HEK293T (cell line): ENCODE measurements around the gene OR8B3.
"Not testable (repeated sequence)": the region's sequence is repeated elsewhere in the genome, so short reads cannot be mapped to it uniquely, and the experiment has no call there.

Source experiments
- CTCF ChIA-PET: fragments of 350-600 bp; formaldehyde crosslinking; extraction: SDS; loops from one replicate; lab custom pipeline; 2021; ENCODE audit warnings: antibody characterized with exemption, inconsistent platforms; lab: Yijun Ruan, JAX
- POLR2A ChIA-PET: fragments of 350-600 bp; formaldehyde crosslinking; extraction: SDS; loops from one replicate; lab custom pipeline; 2020; ENCODE audit warnings: antibody characterized with exemption, inconsistent platforms; lab: Yijun Ruan, JAX
- DNase-seq: peaks from one replicate; pipeline ENCODE4 v3.0.0; 2012; ENCODE audit warnings: mixed read lengths; ENCODE audit errors: extremely low spot score
- ARNT ChIP-seq: fragments of 450-650 bp; IDR thresholded peaks from 2 replicates; pipeline ENCODE4 v1.6.1; 2017; ENCODE audit warnings: mild to moderate bottlenecking
- BHLHE40 ChIP-seq: fragments of 450-650 bp; IDR thresholded peaks from 2 replicates; pipeline ENCODE4 v1.6.1; 2016; ENCODE audit warnings: mild to moderate bottlenecking, moderate library complexity, borderline replicate concordance
- CTBP1 ChIP-seq: fragments of 450-650 bp; IDR thresholded peaks from 2 replicates; pipeline ENCODE4 v1.6.1; 2016; ENCODE audit warnings: borderline replicate concordance
- ELF4 ChIP-seq: fragments of 450-650 bp; IDR thresholded peaks from 2 replicates; pipeline ENCODE4 v1.6.1; 2017; ENCODE audit warnings: antibody characterized with exemption
- FOXA1 ChIP-seq: fragments of 450-650 bp; IDR thresholded peaks from 2 replicates; pipeline ENCODE4 v1.6.1; 2016; ENCODE audit warnings: mild to moderate bottlenecking
- FOXK2 ChIP-seq: fragments of 450-650 bp; IDR thresholded peaks from 2 replicates; pipeline ENCODE4 v1.6.1; 2016; ENCODE audit warnings: mild to moderate bottlenecking
- FOXM1 ChIP-seq: fragments of 450-650 bp; IDR thresholded peaks from 2 replicates; pipeline ENCODE4 v1.6.1; 2017; ENCODE audit warnings: mild to moderate bottlenecking, borderline replicate concordance
- HDGF ChIP-seq: fragments of 450-650 bp; IDR thresholded peaks from 2 replicates; pipeline ENCODE4 v1.6.1; 2017; ENCODE audit warnings: antibody characterized with exemption, borderline replicate concordance
- L3MBTL2 ChIP-seq: fragments of 450-650 bp; conservative IDR thresholded peaks from 2 replicates; pipeline ENCODE4 v1.6.1; 2016; ENCODE audit warnings: mild to moderate bottlenecking
- LEF1 ChIP-seq: fragments of 450-650 bp; IDR thresholded peaks from 2 replicates; pipeline ENCODE4 v1.6.1; 2017; ENCODE audit warnings: mild to moderate bottlenecking, borderline replicate concordance
- NFRKB ChIP-seq: fragments of 450-650 bp; IDR thresholded peaks from 2 replicates; pipeline ENCODE4 v1.6.1; 2016; ENCODE audit warnings: mild to moderate bottlenecking, moderate library complexity
- SP1 ChIP-seq: fragments of 450-650 bp; IDR thresholded peaks from 2 replicates; pipeline ENCODE4 v1.6.1; 2017
- SUZ12 ChIP-seq: fragments of 450-650 bp; IDR thresholded peaks from 2 replicates; pipeline ENCODE4 v1.6.1; 2016; ENCODE audit warnings: mild to moderate bottlenecking
- TARDBP ChIP-seq: fragments of 450-650 bp; IDR thresholded peaks from 2 replicates; pipeline ENCODE4 v1.6.1; 2016
- ZNF384 ChIP-seq: fragments of 450-650 bp; IDR thresholded peaks from 2 replicates; pipeline ENCODE4 v1.6.1; 2016
- TF ChIP-seq, protein P1 (sequence below): fragments of 450-650 bp; IDR thresholded peaks from 2 replicates; pipeline ENCODE4 v1.6.1; 2016

Gene OR8B3

DNA sequence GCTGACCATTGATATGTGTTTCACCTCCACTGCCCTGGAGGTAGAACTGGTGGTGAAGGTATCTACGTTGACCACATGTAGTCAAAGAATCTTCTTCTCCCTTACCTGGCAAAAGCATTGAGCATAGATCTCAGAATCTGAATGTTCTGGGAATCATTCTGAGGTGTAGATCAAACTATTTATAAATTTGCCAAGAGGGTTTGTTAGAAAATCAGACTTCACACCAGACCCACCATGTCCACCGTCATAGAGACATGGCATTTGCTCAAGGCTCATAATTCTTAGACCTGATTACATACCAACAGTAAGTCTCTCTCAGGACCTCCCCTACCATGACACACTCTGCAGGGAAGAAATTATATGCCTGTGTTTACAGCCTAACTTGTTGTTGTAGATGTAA, 14.4 kb downstream of the OR8B3 start, which contains the start of gene OR8B2:
Gene OR8B2, minus strand, starts transcription at position 101 of the 400 bp plus-strand sequence. CDS start 1,156 bp downstream, outside the sequence.
- TF ChIP-seq ZNF384 = no peak
- TF ChIP-seq LEF1 = no peak
- no peak for TF ChIP-seq TARDBP
- TF ChIP-seq FOXM1 = no peak
- TF ChIP-seq FOXK2 = no peak
- no peak for TF ChIP-seq BHLHE40
- no peak for TF ChIP-seq CTBP1
- no peak for TF ChIP-seq SP1
- no peak for TF ChIP-seq FOXA1
- TF ChIP-seq L3MBTL2 = no peak
- no peak for TF ChIP-seq SUZ12
- no peak for TF ChIP-seq ARNT
- TF ChIP-seq, protein P1, sequence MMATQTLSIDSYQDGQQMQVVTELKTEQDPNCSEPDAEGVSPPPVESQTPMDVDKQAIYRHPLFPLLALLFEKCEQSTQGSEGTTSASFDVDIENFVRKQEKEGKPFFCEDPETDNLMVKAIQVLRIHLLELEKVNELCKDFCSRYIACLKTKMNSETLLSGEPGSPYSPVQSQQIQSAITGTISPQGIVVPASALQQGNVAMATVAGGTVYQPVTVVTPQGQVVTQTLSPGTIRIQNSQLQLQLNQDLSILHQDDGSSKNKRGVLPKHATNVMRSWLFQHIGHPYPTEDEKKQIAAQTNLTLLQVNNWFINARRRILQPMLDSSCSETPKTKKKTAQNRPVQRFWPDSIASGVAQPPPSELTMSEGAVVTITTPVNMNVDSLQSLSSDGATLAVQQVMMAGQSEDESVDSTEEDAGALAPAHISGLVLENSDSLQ = no peak
- no peak for TF ChIP-seq ELF4
- TF ChIP-seq NFRKB = no peak
- TF ChIP-seq HDGF = no peak
- ChIA-PET CTCF (interaction anchor here (0.6 kb wide), 1 partner anchor 48 kb away, joined by 4 read pairs; no protein-coding TSS in a partner anchor), POLR2A (no interaction called here)
- DNase-seq = no peak

DNA sequence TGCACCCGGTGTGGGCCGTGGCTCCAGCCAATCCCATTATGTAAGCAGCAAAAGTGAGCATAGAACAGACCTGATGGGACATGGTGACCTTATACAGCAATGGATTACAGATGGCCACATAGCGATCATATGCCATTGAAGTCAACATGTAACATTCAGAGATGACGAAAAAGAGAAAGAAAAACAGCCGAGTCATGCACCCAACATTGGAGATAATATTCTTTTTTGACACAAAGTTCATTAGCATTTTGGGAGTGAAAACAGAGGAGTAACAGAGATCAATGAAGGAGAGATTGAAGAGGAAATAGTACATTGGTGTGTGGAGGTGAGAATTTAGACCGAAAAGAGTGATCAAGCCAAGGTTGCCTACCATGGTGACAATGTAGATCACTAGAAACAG, 16.0 kb downstream of the OR8B3 start:
- POLR2A ChIA-PET, CTCF ChIA-PET, DNase-seq: not testable (repeated sequence)

DNA sequence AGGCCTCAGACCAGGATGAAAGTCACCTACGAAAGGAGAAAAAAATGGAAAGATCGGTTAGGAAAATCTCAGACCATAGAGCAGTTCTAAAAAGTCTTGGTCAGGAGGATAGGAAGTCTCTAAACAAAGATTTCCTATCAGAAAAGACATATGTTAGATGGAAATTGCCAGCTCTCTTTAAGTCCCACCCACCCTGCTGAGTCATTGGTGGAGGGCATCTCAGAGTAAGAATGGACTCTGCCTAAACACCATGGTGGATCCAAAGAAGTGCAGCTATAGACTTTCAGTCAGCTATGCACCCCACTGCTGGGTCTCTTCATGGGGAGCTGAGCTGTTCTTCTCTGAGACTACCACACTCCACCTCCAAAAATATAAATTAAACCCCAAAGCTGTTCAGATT, 18.2 kb downstream of the OR8B3 start:
- ChIA-PET POLR2A (no interaction called here), CTCF (no interaction called here)
- DNase-seq = no peak
- no peak for TF ChIP-seq FOXM1
- TF ChIP-seq TARDBP = no peak
- TF ChIP-seq BHLHE40 = no peak
- TF ChIP-seq SUZ12 = no peak
- TF ChIP-seq FOXA1 = no peak
- no peak for TF ChIP-seq ZNF384
- no peak for TF ChIP-seq FOXK2
- no peak for TF ChIP-seq SP1
- no peak for TF ChIP-seq LEF1
- TF ChIP-seq CTBP1 = no peak
- TF ChIP-seq ELF4 = no peak
- no peak for TF ChIP-seq ARNT
- TF ChIP-seq L3MBTL2 = no peak
- TF ChIP-seq NFRKB = no peak
- TF ChIP-seq, protein P1 = no peak
- no peak for TF ChIP-seq HDGF

DNA sequence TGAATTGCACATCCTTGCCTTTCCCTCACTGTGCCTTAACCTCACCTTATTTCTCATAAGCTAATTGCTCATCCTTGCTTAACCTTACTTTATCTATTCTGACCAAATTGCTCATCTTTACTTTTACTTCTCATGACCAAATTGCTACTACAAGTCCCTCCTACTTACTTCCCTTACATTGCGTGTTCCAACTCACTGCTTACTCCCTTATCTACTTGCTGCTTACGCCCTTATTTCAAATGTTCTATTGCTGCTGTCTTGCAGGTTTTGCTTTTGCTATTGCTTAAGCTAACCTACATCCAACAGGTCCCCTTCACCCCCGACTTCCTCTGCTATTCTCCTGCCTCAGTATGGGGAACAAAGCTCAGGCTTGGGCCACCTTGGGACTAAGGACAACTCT, 22.5 kb downstream of the OR8B3 start:
- POLR2A ChIA-PET = no interaction called here

DNA sequence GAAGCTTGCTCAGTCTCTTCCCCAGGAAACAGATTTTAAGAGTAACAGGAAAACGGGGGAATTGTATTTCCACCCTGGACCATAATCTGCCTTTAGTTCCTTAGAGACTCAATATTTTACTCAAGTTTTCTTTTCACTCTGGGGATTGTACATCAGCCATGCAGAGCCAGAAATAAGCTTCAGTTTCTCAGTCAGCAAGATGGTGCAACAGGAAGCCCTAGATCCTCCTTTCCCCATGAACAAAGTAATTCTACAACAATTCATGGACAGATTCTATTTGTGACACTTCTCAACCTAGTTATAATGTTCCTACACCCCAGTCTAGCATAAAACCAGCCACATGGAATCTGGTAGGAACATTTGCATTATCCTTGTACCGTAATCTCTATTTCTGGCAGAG, 39.3 kb downstream of the OR8B3 start:
- TF ChIP-seq BHLHE40 (no peak), ELF4 (no peak), L3MBTL2 (no peak), LEF1 (no peak), SP1 (no peak), FOXK2 (no peak), NFRKB (no peak), FOXM1 (no peak), FOXA1 (no peak), SUZ12 (no peak), ARNT (no peak), TARDBP (no peak), HDGF (no peak), ZNF384 (no peak)
- no peak for DNase-seq
- ChIA-PET POLR2A (no interaction called here), CTCF (no interaction called here)

More for the DNA sequence above, 22.5 kb downstream of the OR8B3 start:
- DNase-seq = no peak
- TF ChIP-seq ELF4 = no peak
- no peak for TF ChIP-seq SP1
- no peak for TF ChIP-seq HDGF
- no peak for TF ChIP-seq L3MBTL2
- TF ChIP-seq BHLHE40 = no peak
- TF ChIP-seq FOXK2 = no peak
- no peak for TF ChIP-seq CTBP1
- no peak for TF ChIP-seq SUZ12
- no peak for TF ChIP-seq FOXA1
- TF ChIP-seq TARDBP = no peak
- no peak for TF ChIP-seq FOXM1
- CTCF ChIA-PET = no interaction called here

DNA sequence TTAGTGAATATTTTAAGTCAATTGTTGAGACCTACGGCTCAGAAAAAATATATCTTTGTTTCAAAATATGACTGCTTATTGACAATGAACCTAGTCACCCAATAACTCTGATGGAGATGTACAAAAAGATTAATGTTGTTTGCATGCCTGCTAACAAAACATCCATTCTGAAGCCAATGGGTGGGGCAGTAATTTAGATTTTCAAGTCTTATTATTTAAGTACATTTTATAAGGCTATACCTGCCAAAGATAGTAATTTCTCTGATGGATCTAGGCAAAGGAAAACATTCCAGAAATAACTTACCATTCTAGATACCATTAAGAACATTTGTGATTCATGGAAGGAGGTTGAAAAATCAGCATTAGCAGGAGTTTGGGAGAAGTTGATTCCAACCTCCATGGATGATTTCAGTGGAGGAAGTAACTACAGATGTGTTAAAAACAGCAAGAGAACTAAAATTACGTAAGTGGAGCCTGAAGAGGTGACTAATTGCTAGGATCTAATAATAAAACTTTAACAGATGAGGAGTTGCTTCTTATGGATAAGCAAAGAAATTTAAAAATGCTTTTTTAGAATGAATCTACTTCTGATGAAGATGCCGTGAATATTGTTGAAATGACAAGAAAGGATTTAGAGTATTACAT, 52.4 kb downstream of the OR8B3 start:
- POLR2A ChIA-PET = no interaction called here
- TF ChIP-seq FOXM1 (no peak), TARDBP (no peak), NFRKB (no peak), L3MBTL2 (no peak), ELF4 (no peak), HDGF (no peak), BHLHE40 (no peak), ARNT (no peak), CTBP1 (no peak), SUZ12 (no peak), FOXA1 (no peak), SP1 (no peak), FOXK2 (no peak), ZNF384 (no peak), LEF1 (no peak)
- TF ChIP-seq, protein P1 = no peak
- CTCF ChIA-PET = no interaction called here
- DNase-seq = no peak
